GM12875 (cell line): Measurements from ENCODE around the gene ALG5.

Experiments
- H3K4me3 ChIP-seq: one replicate; pipeline ENCODE4 v1.5.1; 2011; ENCODE audit warnings: low read depth, low read length, control low read depth
- CTCF ChIP-seq: IDR thresholded peaks from 2 replicates; pipeline ENCODE4 v1.5.1; 2011; ENCODE audit warnings: low read depth, mild to moderate bottlenecking, control low read depth, inconsistent platforms, low read length, moderate library complexity, borderline replicate concordance; ENCODE audit not compliant: insufficient read depth

ALG5 gene

DNA sequence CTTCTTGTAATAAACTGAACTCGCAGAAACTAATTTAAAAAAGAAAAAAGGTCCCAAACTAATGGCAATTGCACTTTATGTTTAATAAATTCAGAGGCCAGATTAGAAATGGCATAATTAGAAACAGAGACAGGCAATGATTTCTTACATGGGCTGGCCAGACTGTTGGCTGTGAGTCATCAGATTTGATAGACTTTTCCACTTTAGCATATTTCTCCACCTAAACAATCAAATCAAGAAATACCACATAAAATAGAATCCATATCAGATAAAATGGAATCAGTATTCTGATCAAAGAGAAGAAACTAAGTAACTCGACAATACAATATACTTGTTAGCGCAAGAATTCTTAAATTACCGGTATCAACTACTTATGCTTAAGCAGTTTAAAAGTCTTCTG is 30.5 kb upstream of the ALG5 start:
- no peak for TF ChIP-seq CTCF
- no peak overlapping the region for H3K4me3 ChIP-seq

GRCh38 chr13:37027639-37028038 is 28.5 kb upstream of the ALG5 start:
- no peak for TF ChIP-seq CTCF
- no peak overlapping the region for H3K4me3 ChIP-seq

GRCh38 chr13:37026771-37027170 is 27.6 kb upstream of the ALG5 start:
- H3K4me3 ChIP-seq = no peak overlapping the region
- TF ChIP-seq CTCF = no peak

DNA sequence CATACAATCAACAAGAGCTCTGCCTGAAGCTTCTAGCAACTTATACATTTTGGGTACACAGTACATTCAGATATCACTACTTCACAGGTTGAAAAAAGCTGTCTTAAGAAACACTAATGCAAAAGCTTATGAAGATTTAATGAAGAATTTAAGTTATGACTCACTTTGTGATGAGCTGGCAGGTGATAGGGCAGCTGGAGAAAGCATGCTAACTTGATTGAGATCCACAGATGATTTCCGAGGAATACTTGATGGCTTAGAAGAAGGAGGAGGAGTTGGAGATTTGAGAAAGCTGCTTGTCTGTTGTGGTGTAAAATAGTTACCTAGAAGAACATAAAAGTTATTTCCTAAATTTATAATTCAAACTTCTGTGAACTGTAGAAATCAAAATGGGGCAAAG is 24.7 kb upstream of the ALG5 start:
- TF ChIP-seq CTCF = no peak
- H3K4me3 ChIP-seq = no peak overlapping the region

GRCh38 chr13:37014609-37015008 is 15.5 kb upstream of the ALG5 start:
- H3K4me3 ChIP-seq = no peak overlapping the region
- no peak for TF ChIP-seq CTCF

GRCh38 chr13:37011788-37012187 is 12.6 kb upstream of the ALG5 start:
- H3K4me3 ChIP-seq = no peak overlapping the region
- no peak for TF ChIP-seq CTCF

DNA sequence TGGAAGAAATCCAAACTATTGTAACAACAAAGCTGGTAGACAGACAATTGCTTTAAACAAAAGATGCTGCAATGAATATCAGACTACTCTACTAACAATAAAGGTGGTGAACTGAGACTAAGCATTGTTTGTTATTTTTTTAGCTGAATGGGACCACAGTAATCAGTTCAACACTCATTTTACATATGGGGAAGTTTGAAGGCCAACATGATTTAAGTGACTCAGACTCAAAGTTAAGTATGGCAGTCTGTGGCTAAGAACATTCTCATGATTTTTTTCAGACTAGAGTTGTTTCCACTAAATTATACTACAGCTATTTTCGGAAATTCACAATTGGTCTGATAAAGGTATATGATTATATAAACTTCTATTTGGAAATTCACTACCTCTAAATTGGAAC is 11.9 kb upstream of the ALG5 start:
- H3K4me3 ChIP-seq = no peak overlapping the region
- TF ChIP-seq CTCF = no peak
